HTR-8/SVneo (cell line): ENCODE measurements around the gene PLXND1.
A peak's percentile ranks its signal among the peaks of the same experiment; 100 is the strongest.
"Not testable (repeated sequence)": the region's sequence is repeated elsewhere in the genome, so short reads cannot be mapped to it uniquely, and the experiment has no call there.

Experiments used
- DNase-seq: peaks from one replicate; pipeline ENCODE4 v3.0.0; 2011; ENCODE audit warnings: low spot score, mixed read lengths; ENCODE audit not compliant: insufficient read length
- FAIRE-seq: peaks from 2 replicates; lab custom pipeline; 2011; peaks lifted over from hg19 to GRCh38; lab: Jason Lieb, UNC

The PLXND1 gene, protein sequence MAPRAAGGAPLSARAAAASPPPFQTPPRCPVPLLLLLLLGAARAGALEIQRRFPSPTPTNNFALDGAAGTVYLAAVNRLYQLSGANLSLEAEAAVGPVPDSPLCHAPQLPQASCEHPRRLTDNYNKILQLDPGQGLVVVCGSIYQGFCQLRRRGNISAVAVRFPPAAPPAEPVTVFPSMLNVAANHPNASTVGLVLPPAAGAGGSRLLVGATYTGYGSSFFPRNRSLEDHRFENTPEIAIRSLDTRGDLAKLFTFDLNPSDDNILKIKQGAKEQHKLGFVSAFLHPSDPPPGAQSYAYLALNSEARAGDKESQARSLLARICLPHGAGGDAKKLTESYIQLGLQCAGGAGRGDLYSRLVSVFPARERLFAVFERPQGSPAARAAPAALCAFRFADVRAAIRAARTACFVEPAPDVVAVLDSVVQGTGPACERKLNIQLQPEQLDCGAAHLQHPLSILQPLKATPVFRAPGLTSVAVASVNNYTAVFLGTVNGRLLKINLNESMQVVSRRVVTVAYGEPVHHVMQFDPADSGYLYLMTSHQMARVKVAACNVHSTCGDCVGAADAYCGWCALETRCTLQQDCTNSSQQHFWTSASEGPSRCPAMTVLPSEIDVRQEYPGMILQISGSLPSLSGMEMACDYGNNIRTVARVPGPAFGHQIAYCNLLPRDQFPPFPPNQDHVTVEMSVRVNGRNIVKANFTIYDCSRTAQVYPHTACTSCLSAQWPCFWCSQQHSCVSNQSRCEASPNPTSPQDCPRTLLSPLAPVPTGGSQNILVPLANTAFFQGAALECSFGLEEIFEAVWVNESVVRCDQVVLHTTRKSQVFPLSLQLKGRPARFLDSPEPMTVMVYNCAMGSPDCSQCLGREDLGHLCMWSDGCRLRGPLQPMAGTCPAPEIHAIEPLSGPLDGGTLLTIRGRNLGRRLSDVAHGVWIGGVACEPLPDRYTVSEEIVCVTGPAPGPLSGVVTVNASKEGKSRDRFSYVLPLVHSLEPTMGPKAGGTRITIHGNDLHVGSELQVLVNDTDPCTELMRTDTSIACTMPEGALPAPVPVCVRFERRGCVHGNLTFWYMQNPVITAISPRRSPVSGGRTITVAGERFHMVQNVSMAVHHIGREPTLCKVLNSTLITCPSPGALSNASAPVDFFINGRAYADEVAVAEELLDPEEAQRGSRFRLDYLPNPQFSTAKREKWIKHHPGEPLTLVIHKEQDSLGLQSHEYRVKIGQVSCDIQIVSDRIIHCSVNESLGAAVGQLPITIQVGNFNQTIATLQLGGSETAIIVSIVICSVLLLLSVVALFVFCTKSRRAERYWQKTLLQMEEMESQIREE (N-terminal part only)

DNA sequence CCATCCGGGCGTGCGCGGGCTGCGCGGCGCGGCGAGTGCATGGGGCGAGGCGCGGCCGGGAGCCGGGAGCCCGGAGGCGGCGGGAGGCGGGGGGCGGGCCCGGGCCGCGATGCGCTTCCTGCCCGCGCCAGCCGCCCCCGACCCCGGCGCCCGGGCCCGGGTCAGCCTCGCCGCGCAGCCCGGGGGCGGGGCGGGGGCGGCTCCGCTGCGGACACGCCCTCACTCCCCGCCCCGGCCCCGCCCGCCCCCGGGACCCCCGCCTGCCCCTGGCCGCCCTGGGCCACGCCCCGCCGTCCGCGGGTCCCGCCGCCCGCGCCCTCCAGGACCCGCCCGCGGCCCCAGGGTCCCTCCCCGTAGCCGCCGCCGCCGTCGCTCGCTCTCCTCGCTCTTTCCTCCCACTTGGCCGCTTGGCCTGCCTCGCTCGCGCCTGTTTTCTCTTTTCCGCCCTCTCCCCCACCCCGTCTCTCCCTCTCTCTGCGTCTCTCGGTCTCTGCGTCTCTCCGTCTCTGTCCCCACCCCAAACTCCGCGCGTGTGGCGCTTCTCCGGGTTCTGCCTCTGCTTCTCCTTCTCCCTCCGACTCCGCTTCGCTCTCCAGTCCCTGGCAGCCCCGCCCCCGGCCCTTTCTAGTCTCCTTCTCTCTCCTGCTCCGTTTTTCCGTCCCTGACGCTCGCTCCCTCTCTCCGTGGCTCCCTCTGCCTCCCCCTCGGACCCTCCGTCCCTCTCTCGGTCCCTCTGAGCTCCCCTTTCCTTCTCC, at the start of gene PLXND1:
Gene PLXND1, minus strand, starts transcription at position 41 of the 755 bp plus-strand sequence. Its CDS starts 37 bp downstream, at position 4.
- DNase-seq = peak; percentile 75
- FAIRE-seq = peak; percentile 28

DNA sequence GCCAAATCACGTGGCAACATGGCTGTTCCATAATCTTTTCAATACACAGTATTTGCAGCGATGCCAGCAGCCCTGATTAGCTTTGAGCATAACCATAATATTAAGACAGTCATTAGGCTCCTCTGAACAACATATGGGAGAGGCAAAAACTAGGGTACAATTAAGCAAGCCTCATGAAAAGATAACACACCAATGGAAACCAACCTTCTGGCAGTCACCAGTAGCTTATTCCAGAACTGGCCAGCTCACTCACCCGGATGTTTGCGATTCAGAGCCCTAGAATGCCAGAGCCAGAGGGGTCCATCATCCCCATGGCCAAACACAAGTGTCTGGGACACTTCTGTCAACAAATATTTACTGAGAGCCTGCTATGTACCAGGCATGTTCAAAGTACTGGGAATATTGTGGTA, 48.8 kb upstream of the PLXND1 start:
- DNase-seq = no peak
- no peak for FAIRE-seq

DNA sequence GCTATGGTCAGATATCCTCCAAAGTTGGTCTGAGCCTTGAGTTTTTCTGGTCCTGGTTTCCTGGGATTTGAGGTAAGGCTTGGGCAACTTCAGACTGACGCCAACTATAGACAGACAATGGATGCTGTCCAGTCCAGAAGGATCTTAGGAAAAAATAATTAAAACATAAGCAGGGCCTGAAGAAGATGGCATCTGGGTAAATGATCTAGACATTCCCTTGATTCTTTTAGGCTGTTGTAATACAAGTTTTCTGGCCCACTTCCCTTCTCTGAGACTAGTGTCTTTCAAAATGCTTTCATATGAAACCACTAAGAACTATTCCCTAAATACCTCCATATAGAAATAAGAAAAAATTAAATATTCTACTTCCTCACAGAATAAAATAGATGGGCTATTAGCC, 47.7 kb upstream of the PLXND1 start:
- DNase-seq = no peak
- FAIRE-seq = no peak

DNA sequence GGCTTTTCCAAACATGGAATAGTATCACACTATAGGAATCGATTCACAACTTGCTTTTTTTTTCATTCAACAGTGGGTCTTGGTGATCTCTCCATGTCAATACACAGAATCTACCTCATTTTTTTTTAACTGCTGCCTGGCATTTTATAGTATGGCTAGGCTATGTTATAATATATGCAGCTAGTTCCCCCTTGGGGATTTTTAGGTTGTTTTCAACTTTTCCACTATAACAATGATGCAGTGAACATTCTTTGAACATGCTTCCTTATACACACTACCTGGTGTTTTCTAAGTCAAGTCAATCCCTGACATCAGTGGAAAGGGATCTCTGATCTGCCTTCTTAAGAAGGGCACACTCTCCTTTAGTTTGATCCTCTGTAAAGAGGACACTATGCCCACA, 46.5 kb upstream of the PLXND1 start:
- DNase-seq = no peak
- no peak for FAIRE-seq

DNA sequence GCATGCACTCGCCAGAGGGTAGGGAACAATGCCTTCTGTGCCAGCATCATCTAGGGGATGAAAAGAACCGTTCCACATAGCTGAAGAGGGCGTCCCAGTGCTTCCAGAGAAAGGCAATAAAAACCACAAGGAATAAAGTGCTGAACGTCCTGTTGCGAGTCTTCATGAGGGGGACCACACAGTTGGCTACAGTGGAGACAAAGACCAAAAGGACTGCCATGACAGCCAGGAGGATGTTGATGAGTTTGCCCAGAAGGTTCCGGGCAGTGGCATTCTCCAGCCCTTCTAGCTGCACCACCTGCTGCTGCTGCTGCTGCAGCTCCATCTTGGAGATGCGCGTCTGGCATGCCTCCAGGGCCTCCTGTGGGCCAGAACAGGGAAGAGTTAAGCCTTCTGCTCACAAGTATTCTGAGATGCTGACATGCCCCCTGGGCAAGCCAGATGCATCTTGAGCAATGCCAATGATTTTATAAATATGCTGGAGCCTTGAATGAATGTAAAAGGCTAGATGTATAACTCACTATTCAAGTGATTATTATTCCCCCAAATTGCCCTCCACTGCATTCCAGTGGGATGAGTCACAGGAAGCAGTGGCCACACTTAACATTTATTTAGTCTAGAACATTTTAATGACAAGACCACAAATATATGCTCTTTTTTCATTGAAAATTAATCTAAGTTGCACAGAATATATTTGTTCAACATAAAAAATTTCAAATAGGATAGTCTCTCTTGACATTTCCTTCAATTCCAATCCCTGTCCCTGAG, 45.1 kb upstream of the PLXND1 start:
- DNase-seq (peak; percentile 76), FAIRE-seq (no peak)

DNA sequence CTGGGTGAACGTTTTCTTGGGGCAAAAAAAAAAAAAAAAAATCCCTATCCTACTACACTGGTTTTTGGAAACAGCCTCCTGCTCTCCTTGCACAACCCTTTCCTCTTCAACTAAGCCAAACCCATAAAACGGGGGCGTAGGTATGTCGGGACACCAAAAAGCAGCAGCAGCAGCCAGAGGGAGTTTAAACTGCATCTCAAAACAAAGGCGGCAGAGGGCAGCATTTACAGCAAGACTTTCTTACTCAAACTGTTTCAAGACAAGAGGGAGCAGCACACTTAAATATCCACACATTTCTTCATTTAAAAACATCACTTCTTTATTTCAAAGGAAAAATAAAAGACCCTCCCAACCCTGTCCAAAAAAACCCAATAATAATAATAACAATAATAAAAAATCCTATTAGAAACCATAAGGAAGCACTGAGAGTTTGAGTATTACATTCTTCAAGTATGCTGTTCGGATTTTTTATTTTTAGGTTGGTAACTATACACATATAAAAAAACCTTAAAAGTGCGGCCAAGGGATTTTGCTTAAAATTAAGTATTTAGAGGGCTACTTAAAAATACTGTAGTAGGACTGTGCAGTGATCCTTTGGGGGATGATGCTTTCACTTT, 43.9 kb upstream of the PLXND1 start:
- DNase-seq (peak; percentile 50), FAIRE-seq (no peak)

DNA sequence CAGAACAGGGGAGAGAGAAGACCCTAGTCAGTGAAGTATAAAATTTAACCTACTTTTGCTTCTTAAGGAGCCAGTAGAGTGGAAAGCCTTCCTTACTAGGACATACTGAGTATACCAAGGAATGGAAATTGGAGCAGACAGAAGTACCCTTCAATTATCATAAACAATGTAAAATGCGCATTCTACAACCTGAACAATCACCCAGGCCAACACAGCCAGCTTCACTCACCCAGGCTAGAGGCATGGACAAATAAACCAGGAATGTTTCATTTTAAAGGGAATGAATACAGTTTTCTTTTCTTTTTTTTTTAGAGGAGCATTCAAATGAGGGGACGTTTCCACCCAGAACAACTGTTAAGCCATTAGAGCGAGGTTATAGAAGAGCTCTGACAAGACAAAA, 41.9 kb upstream of the PLXND1 start:
- FAIRE-seq (no peak), DNase-seq (no peak)

DNA sequence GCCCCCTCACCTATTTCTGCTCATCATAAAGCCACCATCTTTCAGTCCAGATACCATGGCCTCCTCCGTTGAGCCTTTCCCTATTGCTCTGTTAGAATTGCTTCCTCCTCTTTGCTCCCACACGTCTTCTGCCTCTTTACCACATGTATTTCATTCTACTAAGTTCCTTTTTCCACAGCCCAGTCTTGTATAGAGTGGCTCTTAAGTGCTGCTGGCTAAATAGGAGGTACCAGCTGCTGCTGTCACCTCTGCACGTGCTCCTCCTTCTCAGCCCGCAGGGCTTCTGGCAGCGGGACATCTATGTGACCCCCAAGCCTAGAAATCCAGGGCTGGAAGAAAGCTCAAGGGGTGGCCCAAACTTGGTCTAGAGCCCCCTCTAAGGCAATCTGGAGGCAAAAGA, 38.8 kb upstream of the PLXND1 start:
- FAIRE-seq (no peak), DNase-seq (no peak)

DNA sequence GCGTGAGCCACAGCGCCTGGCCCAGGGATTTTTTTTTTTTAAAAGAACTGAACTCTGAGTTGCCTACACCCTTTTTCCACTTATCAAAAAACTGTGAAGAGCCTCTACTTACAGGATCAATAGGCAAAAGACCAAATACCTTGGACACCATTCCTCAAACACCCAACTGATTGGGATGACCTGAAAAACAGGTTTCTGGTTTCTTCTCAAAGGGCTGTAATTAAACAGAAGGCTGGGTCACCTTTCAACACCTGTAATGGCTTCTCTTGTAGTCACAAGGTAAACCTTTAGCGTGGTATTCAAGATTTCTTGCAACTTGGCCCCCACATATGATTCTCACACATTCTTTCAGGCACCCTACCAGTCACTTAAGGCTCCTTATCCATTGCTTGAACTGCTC, 38.4 kb upstream of the PLXND1 start:
- FAIRE-seq = no peak
- DNase-seq = no peak

DNA sequence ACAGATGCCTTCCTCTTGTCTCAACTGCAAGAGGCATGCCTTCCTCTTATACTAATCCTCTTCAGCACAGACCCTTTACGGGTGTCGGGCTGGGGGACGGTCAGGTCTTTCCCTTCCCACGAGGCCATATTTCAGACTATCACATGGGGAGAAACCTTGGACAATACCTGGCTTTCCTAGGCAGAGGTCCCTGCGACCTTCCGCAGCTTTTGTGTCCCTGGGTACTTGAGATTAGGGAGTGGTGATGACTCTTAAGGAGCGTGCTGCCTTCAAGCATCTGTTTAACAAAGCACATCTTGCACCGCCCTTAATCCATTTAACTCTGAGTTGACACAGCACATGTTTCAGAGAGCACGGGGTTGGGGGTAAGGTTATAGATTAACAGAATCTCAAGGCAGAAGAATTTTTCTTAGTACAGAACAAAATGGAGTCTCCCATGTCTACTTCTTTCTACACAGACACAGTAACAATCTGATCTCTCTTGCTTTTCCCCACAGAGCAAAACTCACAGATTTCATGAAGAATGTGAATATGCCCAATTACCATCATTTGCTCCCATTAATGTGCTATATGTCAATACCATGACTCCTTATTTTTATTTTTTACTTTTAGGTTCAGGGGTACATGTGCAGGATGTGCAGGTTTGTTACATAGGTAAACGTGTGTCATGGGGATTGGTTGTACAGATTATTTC, 35.2 kb upstream of the PLXND1 start:
- FAIRE-seq = not testable (repeated sequence)

DNA sequence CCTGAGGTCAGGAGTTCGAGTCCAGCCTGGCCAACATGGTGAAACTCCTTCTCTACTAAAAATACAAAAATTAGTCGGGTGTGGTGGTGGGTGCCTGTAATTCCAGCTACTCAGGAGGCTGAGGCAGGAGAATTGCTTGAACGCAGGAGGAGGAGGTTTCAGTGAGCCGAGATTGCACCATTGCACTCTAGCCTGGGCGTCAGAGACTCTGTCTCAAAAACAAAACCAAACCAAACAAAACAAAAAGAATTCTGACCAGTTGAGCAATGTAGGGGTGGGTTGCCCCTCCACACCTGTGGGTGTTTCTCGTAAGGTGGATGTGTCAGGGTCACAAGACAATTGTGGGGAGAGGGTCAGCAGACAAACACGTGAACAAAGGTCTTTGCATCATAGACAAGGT, 34.5 kb upstream of the PLXND1 start:
- FAIRE-seq, DNase-seq: not testable (repeated sequence)

More for the DNA sequence above, 35.2 kb upstream of the PLXND1 start:
- DNase-seq = not testable (repeated sequence)

DNA sequence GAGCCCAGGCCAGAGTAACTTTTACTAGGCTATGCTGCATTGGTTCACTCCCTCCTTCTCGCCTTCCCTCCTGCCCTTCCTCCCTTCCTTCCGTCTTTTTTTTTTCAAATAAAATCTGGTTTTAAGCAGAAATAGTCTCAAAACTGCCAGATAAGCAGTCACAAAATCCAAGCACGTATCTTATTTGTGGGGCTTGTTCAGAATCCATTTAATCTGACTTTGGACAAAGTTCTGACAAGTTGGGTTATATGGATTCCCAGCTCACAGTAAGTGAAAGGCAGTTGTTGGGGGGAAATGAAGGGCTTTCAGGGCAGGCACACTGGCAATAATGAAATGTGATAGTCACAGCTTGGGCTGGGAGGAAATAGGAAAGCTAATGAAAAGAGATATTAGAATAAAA, 32.0 kb upstream of the PLXND1 start:
- FAIRE-seq = no peak
- no peak for DNase-seq

DNA sequence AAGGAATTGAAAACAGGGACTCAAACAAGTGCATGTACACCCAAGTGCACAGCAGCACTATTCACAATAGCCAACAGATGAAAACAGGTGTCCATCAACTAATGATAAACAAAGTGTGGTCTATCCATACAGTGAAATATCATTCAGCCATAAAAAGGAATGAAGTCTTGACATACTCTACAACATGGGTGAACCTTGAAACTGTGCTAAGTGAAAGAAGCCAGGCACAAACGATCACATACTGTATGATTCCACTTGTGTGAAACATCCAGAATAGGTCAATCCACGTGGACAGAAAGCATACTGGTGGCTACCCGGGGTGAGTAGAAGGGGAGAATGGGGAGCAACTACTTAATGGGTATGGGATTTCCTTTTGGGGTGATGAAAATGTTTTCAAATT, 29.6 kb upstream of the PLXND1 start:
- DNase-seq (no peak), FAIRE-seq (no peak)

DNA sequence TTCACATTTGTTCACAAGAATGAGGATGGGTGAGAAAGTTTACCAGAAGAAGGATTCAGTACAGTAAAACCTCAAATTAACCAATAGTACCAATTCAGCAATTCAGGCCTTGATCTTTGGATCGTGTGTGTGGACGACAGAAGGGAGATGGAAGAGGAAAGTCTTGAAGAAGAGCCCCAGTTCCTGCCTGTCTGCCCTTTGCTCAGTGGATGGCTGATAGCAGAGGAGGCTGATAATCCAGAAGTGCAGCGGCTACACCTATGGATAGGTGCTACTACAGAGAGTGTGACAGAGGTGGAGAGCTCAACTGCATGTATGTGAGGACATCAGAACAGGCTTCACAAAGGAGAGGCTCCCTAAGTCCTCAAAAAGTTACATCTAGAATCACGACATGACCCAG, 29.2 kb upstream of the PLXND1 start:
- FAIRE-seq (no peak), DNase-seq (no peak)

DNA sequence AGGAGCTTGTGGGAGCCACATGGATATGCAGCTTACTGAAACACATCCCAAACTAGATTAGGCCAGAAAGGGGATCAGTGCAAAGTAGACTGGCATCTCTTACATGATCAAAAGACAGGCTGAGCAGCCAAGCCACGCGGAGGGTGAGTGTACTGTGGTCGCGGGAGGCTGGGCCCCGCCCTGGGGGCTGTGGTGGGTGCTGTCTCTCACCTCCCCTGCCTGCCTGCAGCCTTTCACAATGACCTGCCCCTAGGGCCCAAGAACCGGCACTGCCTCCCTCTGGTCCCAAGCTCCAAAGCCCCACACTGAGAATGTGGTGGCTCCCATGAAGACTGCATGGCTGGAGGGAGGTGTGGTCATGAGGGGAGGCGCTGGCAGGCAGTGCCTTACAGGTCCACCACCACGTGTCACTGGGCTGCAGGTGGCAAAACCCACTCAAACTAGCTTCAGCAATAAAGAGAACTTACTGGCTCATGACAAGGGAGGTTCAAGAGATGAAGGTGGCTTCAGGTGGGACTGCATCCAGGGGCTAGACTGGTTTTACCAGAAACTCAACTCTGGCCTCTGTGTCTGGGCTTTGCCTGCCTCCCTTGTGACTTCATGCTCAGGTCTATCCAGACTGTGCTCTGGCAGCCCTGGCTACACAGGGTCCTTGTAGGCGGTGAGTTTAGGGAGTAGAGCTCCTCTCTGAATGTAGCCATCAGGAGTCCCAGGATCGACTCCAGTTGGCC, 27.4 kb upstream of the PLXND1 start:
- no peak for FAIRE-seq
- DNase-seq = no peak

DNA sequence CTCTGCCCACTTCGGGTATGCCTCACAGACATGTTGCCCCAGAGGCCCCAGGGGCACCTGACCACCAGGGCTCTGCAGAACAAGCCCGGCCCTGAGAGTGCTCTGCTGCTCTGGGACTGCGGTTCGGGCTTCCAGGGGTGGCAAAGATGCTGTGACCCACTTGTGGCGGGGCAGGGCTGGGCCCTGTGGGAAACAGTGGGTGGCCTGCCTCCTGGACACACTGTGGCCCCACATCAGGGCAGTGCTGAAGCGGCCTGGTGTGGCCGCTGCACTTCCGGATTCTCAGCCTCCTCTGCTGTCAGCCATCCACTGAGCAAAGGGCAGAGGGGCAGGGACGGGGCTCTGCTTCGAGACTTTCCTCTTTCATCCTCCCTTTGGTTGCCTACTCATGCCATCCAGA, 26.5 kb upstream of the PLXND1 start:
- DNase-seq (no peak), FAIRE-seq (no peak)

DNA sequence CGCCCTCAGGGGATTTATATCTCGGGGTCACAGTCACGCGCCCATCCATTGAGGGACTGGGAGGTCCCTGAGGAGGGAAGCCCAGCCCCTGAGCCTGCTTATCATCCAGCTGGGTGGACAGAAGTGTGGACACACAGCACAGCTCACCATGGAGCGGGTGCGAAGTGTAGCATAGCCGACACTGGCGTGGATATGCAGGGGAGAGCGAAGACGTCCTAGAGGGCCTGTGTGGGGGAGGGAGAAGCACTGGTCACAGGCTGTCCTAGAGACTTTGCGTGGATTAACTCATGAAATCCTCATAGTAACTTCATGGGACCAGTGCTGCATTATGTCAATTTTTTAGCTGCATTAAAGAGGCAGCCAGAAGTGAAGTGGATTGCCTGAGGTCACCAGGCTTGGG, 26.1 kb upstream of the PLXND1 start:
- FAIRE-seq (no peak), DNase-seq (no peak)
